NCI-H460 (cell line): ENCODE measurements around the gene OR9K2. TPM values are rescaled to one million over a fixed set of nuclear protein-coding genes. Genes with fewer than 3 reads are reported as not detected.
"Not testable (repeated sequence)": the region's sequence is repeated elsewhere in the genome, so short reads cannot be mapped to it uniquely, and the experiment has no call there.

ENCODE experiments used
- DNase-seq: peaks from one replicate; pipeline ENCODE4 v3.0.0-alpha.2; 2016; ENCODE audit warnings: low read depth; ENCODE audit errors: extremely low read depth
- polyA plus RNA-seq: library from polyadenylated mRNA; depleted of rRNA; stranded (reverse); fragments of >200 nt; gene quantifications from 2 replicates; pipeline ENCODE4 v1.2.3, GENCODE V29; 2014; cell fraction: nucleus; rRNA removed
- total RNA-seq: library from RNA; depleted of rRNA; stranded (reverse); fragments of >200 nt; shearing (Covaris generic); gene quantifications from 2 replicates; pipeline ENCODE4 v1.2.3, GENCODE V29; 2014; rRNA removed

Gene OR9K2
- total RNA-seq, result not detected in 2 replicates
- polyA plus RNA-seq, result not detected in 2 replicates

GRCh38 chr12:55126106-55126505 lies at the start of gene OR9K2:
TSS of gene OR9K2 (plus strand) at chr12:55126406. CDS start at chr12:55129835, 3,429 bp downstream.
- no peak for DNase-seq

GRCh38 chr12:55092579-55092978 lies 33.6 kb upstream of the OR9K2 start:
- DNase-seq, result no peak

GRCh38 chr12:55112378-55112875 lies 13.8 kb upstream of the OR9K2 start:
- DNase-seq, result no peak

- DNase-seq, result no peak
These were observed 10.1 kb upstream of the OR9K2 start for GRCh38 chr12:55116152-55116551.

GRCh38 chr12:55132816-55133215 lies 6.6 kb downstream of the OR9K2 start:
- no peak for DNase-seq

GRCh38 chr12:55142669-55143565 lies 16.7 kb downstream of the OR9K2 start:
- peak; percentile 66 for DNase-seq

GRCh38 chr12:55143566-55143870 lies 17.3 kb downstream of the OR9K2 start:
- no peak for DNase-seq

- not testable (repeated sequence) for DNase-seq
These were observed 40.9 kb downstream of the OR9K2 start for GRCh38 chr12:55167010-55167640.

- DNase-seq, result no peak
These were observed 45.2 kb downstream of the OR9K2 start for GRCh38 chr12:55171445-55171844.

- not testable (repeated sequence) for DNase-seq
These were observed 45.6 kb downstream of the OR9K2 start for GRCh38 chr12:55171846-55172245.

- no peak for DNase-seq
These were observed 46.5 kb downstream of the OR9K2 start for GRCh38 chr12:55172686-55173085.

GRCh38 chr12:55173456-55173855 lies 47.2 kb downstream of the OR9K2 start:
- DNase-seq, result no peak

Other genes starting within 250 kb of the OR9K2 start
- gene TESPA1, start 141.6 kb upstream of the OR9K2 start, total RNA-seq, result not detected in 2 replicates
- gene NEUROD4, start 106.4 kb upstream of the OR9K2 start, total RNA-seq, result not detected in 2 replicates
- gene OR10A7, start 94.6 kb downstream of the OR9K2 start, total RNA-seq, result not detected in 2 replicates
- not detected in 2 replicates for gene OR6C74, start 118.2 kb downstream of the OR9K2 start, total RNA-seq
- not detected in 2 replicates for gene OR6C6, start 170.2 kb downstream of the OR9K2 start, total RNA-seq
- gene OR6C1, start 187.9 kb downstream of the OR9K2 start, total RNA-seq, result not detected in 2 replicates
- gene OR6C3, start 204.3 kb downstream of the OR9K2 start, total RNA-seq, result not detected in 2 replicates
- not detected in 2 replicates for gene OR6C75, start 236.6 kb downstream of the OR9K2 start, total RNA-seq